CD4-positive, alpha-beta T cell treated with Interleukin-17A for 1 hour (primary cell): Measurements from ENCODE around the gene RHEX.
"Not testable (repeated sequence)": the region's sequence is repeated elsewhere in the genome, so short reads cannot be mapped to it uniquely, and the experiment has no call there.

Source experiments
- DNase-seq: peaks from one replicate; pipeline ENCODE4 v3.0.0-alpha.2; 2020

Gene RHEX

DNA sequence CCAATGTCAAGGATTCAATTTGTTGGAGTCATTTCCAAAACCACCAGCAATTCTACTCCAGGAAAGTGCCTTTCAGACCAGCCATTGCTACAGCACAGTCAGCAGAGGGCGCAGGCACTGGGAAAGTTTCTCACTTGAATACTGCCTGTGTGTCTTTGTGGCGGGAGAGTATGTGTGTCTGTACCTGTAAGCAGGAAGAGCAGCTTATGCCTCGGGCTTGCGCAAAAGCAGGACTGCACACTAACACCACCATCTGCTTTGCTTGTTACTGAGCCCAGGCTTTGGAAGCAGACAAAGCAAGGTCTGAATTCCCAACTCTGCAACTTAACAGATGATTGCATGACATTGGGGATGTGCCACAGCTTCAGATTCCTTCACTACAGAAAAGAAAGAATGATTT lies 22.3 kb upstream of the RHEX start:
- peak; percentile 68 for DNase-seq

DNA sequence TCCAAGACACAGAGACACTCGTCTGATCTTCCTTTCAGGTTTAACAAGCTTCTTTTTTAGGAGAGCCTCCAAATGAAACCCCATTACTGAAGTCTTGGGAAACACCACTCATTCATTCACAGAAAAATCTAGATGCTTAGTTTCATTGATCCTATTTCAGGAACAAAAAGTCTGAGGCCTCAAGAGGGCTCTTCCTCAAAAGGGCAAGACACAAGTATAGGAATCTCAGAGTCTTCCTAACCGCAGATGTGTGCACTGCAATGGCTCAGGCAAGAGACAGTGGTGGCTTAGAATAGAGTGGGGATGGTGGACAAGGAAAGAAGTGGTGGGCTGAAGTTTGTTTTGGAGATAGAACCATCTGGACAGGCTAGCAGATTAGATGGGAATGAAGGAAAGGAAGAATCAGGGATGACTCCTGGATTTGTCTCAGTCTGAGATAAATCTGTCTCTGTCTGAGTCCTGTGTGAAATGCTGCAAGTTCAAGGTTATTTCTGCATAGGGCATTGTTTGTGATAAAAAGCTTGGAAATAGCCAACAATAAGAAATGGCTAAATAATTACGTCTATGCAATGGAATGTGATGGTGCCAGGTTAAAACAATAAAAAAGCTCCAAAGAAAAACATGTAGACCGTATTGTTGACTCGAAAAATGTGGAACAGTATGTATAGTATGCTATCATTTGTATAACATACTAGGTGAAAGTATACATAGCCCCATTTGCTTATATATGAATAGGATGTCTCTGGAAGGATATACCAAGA lies 20.4 kb upstream of the RHEX start:
- DNase-seq, result no peak

DNA sequence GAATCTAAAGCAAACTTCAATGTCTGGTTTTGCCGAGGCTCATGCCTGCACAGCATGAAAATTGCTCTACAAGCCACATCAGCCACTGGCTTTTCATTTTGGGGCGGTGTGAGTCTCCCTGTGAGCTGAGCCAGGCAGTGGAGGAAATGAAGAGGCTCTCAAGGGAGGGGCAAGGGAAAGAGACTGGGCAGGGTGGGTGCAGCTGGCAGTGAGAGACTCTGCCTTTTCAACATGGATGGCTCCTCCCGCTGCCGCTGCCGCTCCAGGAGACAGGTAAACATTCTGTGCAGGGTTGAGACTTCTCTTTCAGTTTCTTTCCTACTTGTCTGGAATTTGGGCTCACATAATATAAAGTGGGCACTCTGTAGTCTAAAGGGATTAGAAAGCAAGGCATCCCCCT lies 17.9 kb upstream of the RHEX start:
- DNase-seq, result no peak

GRCh38 chr1:206036663-206037455 lies 16.1 kb upstream of the RHEX start:
- no peak for DNase-seq

DNA sequence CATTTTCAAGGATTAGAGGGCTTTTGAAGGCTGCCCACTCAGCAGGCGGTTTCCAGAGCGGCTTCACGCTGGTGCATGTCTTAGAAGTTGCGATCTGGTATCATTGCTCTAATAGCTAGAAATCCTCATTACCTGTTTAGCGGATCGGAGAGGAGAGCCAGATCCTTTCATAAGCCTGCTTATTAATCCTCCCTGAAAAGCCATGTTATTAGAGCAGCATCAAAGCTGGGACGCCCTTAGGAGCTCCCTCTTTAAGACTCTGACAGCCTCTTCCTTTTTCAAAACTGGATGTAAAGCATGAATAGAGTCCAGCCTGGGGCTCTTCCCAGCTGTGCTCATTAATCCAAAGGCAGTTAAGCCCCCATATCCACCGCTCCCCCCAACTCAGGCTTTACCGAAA lies 15.4 kb upstream of the RHEX start:
- DNase-seq, result no peak

DNA sequence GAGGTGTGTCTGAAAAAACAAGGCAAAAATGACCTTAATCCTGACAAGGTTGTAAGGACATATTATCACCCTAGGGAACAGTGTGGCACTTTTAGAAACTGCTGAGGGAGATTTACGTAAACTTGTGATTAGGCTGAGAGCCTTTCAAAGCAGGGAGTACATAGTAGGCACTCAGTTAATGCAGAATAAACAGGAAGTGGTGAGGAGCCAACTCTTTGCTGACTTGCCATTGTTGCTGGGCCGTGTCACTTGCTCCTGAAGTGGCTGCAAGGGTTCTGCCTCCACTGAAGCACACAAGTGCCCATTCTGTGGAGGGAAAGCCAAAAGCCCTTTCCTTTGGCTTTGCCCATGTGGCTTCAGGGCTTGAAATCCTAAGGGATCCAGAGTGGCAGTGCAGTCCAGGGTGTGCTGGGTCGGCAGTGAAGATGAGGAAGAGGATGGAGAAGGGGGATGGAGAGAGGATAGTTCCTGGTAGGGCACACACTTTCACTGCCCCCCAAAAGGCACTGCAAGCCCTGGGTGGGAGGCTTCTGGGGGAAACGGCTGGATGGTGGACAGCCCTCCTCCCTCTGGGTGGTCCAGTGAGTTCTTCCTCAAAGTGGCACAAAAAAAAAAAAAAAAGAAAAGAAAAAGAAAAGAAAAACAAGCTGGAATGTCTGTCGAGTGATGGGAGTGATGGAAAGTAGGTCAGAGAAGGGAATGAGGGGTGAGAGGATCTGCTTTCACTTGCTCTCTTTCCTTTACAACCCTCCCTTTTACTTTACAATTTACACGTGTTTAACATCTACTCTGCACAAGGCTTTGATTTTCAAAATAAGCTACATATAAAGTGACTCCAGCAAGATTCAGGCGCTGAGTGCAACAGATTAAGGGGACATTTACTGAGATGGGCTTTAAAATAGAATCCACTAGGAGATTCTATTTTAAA lies 13.7 kb upstream of the RHEX start:
- DNase-seq, result no peak

- DNase-seq, result no peak
Measured at GRCh38 chr1:206040328-206040727, 12.6 kb upstream of the RHEX start.

GRCh38 chr1:206041640-206042039 lies 11.3 kb upstream of the RHEX start:
- no peak for DNase-seq

DNA sequence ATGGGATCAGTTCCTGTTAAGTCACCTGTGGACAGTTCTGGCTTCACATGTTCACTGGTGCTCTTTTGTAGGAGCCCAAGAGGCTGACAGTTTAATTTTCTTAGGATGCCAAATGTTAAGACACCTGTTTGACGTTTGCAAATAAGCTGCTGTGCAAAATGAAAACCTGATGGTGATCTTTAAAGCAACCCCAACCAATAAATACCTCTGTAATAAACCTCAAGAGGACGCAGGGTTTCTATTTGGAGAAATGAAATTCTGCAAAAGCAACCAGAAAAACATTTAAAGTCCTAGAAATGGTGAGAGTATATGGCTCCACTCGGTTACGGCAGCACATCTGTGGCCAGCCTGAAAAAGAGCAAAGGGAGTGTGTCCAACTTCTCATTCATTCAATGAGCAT lies 5.7 kb upstream of the RHEX start:
- no peak for DNase-seq

- DNase-seq, result no peak
Measured at GRCh38 chr1:206048582-206048981, 4.4 kb upstream of the RHEX start.

DNA sequence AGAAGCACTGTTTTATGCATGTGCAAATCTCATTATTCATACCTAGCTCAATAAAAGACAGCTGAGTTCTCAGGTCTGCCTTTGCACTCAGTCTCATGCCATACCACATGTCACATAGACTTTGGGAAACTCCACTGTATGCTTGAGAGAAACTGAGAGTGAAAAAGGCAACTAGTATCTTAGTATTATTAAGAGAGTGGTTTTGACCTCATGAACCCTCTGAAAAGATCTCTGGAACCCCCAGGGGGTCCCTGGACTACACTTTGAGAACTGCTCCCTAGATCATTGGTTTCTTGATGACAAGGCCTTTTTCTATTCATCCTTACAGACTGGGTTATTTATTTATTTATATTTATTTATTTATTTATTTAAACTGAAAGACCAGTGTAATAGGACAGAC lies 3.7 kb upstream of the RHEX start:
- DNase-seq, result no peak

- DNase-seq, result no peak
Measured at GRCh38 chr1:206049919-206050600, 2.9 kb upstream of the RHEX start.

DNA sequence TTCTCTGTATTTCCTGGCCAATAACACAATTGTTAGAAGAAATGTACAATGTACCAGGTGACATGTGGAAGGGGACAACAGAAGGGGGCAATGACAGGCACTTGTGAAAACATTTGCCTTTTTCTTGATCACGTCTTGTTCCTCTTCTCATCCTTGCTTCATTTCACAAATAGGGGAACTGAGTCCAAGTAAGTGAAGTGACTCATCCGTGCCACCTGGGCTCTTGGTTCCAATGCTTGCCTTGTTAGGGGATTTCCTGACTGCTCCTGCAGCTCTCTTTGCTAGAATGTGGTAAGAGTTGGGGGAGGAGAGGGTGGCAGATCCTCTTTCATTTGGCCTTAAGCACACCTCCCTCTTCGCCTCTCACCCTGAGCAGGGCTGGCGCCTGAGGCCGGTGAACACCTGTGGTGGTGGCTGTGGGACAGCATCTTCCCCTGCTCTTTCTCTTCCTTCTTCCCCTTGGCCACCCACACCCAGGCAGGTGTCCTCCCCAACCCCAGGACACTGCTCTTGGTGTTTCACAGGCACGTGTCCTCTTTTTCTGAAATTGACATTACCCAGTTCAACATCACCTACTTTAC lies 2.2 kb upstream of the RHEX start:
- peak; percentile 58 for DNase-seq

DNA sequence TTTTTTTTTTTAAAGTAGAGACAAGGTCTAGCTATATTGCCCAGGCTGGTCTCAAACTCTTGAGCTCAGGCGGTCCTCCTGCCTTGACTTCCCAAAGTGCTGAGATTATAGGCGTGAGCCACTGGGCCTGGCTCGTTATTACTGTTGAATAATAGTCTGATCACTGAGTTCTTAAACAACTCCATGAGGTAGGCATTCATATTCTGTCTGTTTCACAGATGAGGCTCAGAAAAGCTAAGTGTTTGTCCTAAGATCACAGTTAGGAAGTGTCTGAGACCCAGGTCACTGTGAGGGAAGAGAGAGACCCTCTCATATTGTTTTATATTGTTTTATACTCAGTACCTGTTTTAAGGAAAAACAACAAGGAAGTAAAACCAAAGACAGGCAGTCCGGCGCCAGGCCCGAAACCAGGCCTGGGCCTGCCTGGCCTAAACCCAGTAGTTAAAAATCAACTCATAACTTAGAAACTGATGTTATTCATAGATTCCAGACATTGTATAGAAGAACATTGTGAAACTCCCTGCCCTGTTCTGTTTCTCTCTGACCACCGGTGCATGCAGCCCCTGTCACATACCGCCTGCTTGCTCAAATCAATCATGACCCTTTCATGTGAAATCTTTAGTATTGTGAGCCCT lies 625 bp upstream of the RHEX start:
- DNase-seq, result not testable (repeated sequence)

DNA sequence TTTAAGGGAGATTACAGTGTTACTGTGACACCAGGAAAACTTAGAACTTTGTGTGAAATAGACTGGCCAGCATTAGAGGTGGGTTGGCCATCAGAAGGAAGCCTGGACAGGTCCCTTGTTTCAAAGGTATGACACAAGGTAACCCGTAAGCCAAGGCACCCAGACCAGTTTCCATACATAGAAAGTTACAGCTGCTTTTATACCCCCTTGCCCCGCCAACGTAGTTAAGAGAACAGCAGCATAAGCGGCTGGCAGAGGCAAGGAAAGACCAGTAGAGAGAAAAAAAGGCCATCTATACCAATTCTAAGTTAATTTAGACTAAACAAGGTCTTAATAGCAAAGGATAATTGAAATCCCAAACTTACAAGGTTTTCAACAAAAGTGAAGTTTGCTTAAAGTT lies 643 bp downstream of the RHEX start:
- DNase-seq, result not testable (repeated sequence)

GRCh38 chr1:206055069-206055625 lies 2.2 kb downstream of the RHEX start:
- DNase-seq, result not testable (repeated sequence)

DNA sequence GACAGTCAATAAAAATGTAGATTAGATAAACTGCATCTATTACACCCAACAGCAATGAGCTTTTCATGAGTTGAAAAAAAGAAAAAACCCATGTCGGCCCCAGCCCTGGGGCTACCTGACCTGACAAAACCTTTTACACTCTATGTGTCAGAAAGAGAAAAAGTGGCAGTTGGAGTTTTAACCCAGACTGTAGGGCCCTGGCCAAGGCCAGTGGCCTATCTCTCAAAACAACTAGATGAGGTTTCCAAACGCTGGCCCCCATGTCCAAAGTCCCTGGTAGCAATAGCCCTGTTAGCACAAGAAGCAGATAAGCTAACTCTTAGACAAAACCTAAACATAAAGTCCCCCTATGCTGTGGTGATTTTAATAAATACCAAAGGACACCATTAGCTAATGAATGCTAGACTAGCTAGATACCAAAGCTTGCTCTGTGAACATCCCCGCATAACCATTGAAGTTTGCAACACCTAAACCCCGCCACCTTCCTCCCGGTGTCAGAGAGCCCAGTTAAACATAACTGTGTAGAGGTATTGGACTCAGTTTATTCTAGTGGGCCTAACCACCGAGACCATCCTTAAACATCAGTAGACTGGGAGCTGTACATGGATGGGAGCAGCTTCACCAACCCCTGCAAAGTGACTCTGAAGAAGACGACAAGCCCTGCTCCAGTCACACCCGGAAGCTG lies 2.8 kb downstream of the RHEX start:
- not testable (repeated sequence) for DNase-seq

GRCh38 chr1:206058289-206058926 lies 5.4 kb downstream of the RHEX start:
- not testable (repeated sequence) for DNase-seq

DNA sequence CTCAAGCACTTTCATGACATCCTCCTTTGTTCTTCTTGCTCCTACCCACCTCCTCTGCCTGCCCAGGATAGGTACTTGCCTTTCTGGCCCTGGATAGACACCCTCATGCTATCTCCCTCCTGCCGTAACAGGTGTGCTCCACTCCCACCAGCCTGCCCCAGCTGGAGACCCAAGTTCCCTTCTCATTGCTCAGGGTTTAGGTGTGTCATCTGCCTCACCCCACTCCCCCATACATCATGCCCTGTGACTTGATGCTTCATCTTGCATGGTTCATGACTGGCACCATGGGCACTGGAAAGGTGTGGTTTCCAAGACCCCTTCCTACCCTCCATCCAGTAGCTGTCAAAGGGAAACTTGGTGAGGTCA lies 5.9 kb downstream of the RHEX start:
- no peak for DNase-seq

GRCh38 chr1:206059355-206059915 lies 6.5 kb downstream of the RHEX start:
- DNase-seq, result no peak
